GM12872 (cell line): Measurements from ENCODE around the gene RARA.

Experiments
- CTCF ChIP-seq: IDR thresholded peaks from 3 replicates; pipeline ENCODE4 v1.5.1; 2011; ENCODE audit warnings: low read depth, mild to moderate bottlenecking, low read length, moderate library complexity; ENCODE audit not compliant: insufficient read depth

RARA gene

GRCh38 chr17:40349477-40349894 lies 40.5 kb downstream of the RARA start:
- TF ChIP-seq CTCF: no peak

GRCh38 chr17:40349895-40350688 lies 41.1 kb downstream of the RARA start:
- TF ChIP-seq CTCF: no peak

- TF ChIP-seq CTCF: no peak
These were observed 41.8 kb downstream of the RARA start for GRCh38 chr17:40350689-40351358.

GRCh38 chr17:40351359-40352236 lies 42.6 kb downstream of the RARA start:
- TF ChIP-seq CTCF: no peak

GRCh38 chr17:40352237-40352778 lies 43.3 kb downstream of the RARA start:
- no peak for TF ChIP-seq CTCF

GRCh38 chr17:40352779-40353394 lies 43.9 kb downstream of the RARA start:
- no peak for TF ChIP-seq CTCF
